Activated naive CD8-positive, alpha-beta T cell treated with anti-CD3 and anti-CD28 coated beads, Interleukin-2, amount 10 ng/mL, durations not matched to agents 7 days and 5 days (primary cell): ENCODE results near the gene HECW1. TPM values are rescaled to one million over a fixed set of nuclear protein-coding genes. Genes with fewer than 3 reads are reported as not detected.
"Not testable (repeated sequence)": the region's sequence is repeated elsewhere in the genome, so short reads cannot be mapped to it uniquely, and the experiment has no call there.

Experiments used
- ATAC-seq: fragments of 150-1000 bp; cut with Tn5 transposase; one replicate; pipeline ENCODE4 v1.10.0; 2021; ENCODE audit warnings: low read depth, moderate library complexity
- POLR2A ChIA-PET: fragments of 350-600 bp; sonication (Branson Sonifier 250); formaldehyde crosslinking; loops from one replicate; lab custom pipeline; 2021; ENCODE audit warnings: antibody characterized with exemption; lab: Charles Lee
- DNase-seq: peaks from one replicate; pipeline ENCODE4 v3.0.0; 2021
- H3K27ac Mint-ChIP-seq: one replicate; pipeline ENCODE4 v1.8.0; 2022; ENCODE audit warnings: mild to moderate bottlenecking, mixed read lengths
- H3K27me3 Mint-ChIP-seq: one replicate; pipeline ENCODE4 v1.8.0; 2022; ENCODE audit warnings: mild to moderate bottlenecking, moderate library complexity, mixed read lengths
- H3K36me3 Mint-ChIP-seq: one replicate; pipeline ENCODE4 v1.8.0; 2021; ENCODE audit warnings: mild to moderate bottlenecking, mixed read lengths
- H3K4me1 Mint-ChIP-seq: one replicate; pipeline ENCODE4 v1.8.0; 2021; ENCODE audit warnings: mixed read lengths
- H3K4me3 Mint-ChIP-seq: one replicate; pipeline ENCODE4 v1.8.0; 2022; ENCODE audit warnings: mild to moderate bottlenecking, moderate library complexity, mixed read lengths
- H3K9me3 Mint-ChIP-seq: one replicate; pipeline ENCODE4 v1.8.0; 2021; ENCODE audit warnings: mixed read lengths
- total RNA-seq, 2 experiments: library from RNA; stranded (reverse); gene quantifications; one replicate each; pipeline ENCODE4 v1.2.3, GENCODE V29; 2021

HECW1 gene
- total RNA-seq, 2 experiments from 2014 or later: not detected

DNA sequence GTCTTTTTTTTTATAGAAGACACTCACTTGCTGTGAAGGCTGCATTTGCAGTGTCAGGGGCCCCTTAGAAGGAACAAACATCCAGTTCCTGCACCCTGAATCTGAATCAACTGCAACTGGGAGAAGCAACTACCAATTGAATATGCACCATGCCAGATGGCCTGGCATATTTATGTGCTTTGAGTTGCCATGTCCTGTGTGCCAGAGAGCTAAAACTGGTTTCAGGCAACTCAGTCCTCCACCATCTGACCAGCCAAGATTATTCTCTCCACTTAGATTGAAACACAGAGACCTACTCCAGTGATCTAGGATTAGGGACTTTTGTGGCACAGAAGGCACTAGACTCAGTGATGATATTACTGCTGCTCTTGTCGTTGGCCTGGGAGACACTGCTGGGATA, 225.4 kb downstream of the HECW1 start:
- H3K9me3 Mint-ChIP-seq: no peaks in the 10 kb centered on the region
- peaks cover 10% of the 10 kb centered on the region for H3K27me3 Mint-ChIP-seq
- no peak for ATAC-seq
- no peak overlapping the region for H3K27ac Mint-ChIP-seq
- H3K4me1 Mint-ChIP-seq: no peaks in the 10 kb centered on the region
- POLR2A ChIA-PET: no interaction called here
- no peak overlapping the region for H3K4me3 Mint-ChIP-seq
- H3K36me3 Mint-ChIP-seq: no peaks in the 10 kb centered on the region
- no peak for DNase-seq

DNA sequence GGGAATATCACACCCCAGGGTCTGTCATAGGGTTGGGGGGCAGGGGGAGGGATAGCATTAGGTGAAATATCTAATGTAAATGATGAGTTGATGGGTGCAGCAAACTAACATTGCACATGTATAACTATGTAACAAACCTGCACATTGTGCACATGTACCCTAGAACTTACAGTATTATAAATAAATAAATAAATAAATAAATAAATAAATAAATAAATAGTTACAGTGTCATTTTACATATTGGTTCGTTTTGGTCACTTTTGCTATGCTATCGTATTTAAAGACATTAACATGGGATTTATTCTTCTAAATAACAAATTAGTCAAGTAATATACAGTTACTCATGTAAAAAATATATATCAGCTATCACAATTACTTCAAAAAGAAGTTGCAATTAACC, 228.7 kb downstream of the HECW1 start:
- DNase-seq (no peak), ATAC-seq (no peak)
- H3K9me3 Mint-ChIP-seq: peaks cover 1% of the 10 kb centered on the region
- H3K36me3 Mint-ChIP-seq: no peaks in the 10 kb centered on the region
- no peaks in the 10 kb centered on the region for H3K4me1 Mint-ChIP-seq
- H3K27ac Mint-ChIP-seq: no peak overlapping the region
- H3K27me3 Mint-ChIP-seq: peaks cover 16% of the 10 kb centered on the region
- POLR2A ChIA-PET: no interaction called here
- no peak overlapping the region for H3K4me3 Mint-ChIP-seq

DNA sequence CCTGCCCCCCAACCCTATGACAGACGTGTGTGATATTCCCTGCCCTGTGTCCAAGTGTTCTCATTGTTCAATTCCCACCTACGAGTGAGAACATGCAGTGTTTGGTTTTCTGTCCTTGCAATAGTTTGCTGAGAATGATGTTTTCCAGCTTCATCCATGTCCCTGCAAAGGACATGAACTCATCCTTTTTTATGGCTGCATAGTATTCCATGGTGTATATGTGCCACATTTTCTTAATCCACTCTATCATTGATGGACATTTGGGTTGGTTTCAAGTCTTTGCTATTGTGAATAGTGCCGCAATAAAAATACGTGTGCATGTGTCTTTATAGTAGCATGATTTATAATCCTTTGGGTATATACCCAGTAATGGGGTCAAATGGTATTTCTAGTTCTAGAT, 231.0 kb downstream of the HECW1 start:
- POLR2A ChIA-PET, H3K36me3 Mint-ChIP-seq, H3K27ac Mint-ChIP-seq, H3K4me1 Mint-ChIP-seq, DNase-seq, H3K9me3 Mint-ChIP-seq, H3K4me3 Mint-ChIP-seq, ATAC-seq: not testable (repeated sequence)
- H3K27me3 Mint-ChIP-seq: peaks cover 22% of the 10 kb centered on the region

DNA sequence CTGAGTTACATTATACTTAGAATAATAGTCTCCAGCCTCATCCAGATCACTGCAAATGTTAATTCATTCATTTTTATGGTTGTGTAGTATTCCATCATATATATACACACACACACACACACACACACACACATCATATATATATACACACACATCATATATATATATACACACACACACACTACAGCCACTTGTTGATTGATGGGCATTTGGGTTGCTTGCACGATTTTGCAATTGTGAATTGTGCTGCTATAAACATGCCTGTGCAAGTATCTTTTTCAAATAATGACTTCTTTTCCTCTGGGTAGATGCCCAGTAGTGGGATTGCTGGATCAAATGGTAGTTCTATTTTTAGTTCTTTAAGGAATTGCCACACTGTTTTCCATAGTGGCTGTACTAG, 233.2 kb downstream of the HECW1 start:
- ATAC-seq, H3K27ac Mint-ChIP-seq, H3K36me3 Mint-ChIP-seq, POLR2A ChIA-PET, DNase-seq, H3K4me1 Mint-ChIP-seq, H3K4me3 Mint-ChIP-seq, H3K9me3 Mint-ChIP-seq: not testable (repeated sequence)
- peaks cover 25% of the 10 kb centered on the region for H3K27me3 Mint-ChIP-seq

DNA sequence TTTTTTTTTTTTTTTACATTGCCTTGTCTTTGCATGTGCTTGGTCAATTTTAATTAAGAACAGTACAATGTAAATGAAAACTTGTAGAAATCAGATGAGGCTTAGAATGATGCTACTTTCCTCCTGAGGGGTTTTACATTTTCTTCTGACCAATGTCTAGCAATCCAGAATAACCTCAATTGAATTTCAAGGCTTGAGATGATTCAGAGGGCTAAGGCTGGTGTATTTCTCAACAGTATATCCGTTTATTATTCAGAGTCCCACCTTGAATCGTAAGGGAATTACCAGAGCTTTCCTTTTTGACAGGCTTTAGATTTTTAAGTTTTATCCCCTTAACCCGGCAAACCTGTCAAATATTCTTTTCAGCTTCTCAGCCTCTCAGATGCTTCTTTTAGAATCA, 239.2 kb downstream of the HECW1 start:
- DNase-seq: no peak
- Mint-ChIP-seq H3K27ac (no peak overlapping the region), H3K9me3 (peaks cover 10% of the 10 kb centered on the region), H3K36me3 (no peaks in the 10 kb centered on the region), H3K4me1 (no peaks in the 10 kb centered on the region), H3K4me3 (no peak overlapping the region), H3K27me3 (peaks cover 21% of the 10 kb centered on the region)
- ATAC-seq: no peak
- POLR2A ChIA-PET: no interaction called here

DNA sequence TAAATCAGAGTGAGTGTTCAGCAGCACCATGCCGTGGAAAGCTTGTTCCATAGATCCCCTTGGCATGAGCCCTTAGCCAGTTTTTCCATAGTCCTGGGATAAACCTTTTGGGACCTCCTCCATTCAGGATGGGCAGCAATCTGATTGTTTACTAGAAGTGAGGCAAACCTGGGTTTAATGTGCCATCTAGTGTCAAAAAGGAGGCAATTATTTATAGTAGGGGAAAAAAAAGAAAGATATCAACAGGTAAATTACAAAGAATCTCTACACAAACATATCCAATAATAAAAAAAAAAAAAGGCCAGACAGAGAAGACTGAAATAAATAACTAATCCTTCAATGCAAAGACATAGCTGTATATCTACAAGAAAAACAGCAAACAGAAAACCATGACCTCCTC, 241.5 kb downstream of the HECW1 start:
- H3K36me3 Mint-ChIP-seq: no peaks in the 10 kb centered on the region
- no peaks in the 10 kb centered on the region for H3K4me1 Mint-ChIP-seq
- H3K9me3 Mint-ChIP-seq: peaks cover 10% of the 10 kb centered on the region
- ATAC-seq (no peak), DNase-seq (no peak)
- peaks cover 12% of the 10 kb centered on the region for H3K27me3 Mint-ChIP-seq
- H3K27ac Mint-ChIP-seq: no peak overlapping the region
- no peak overlapping the region for H3K4me3 Mint-ChIP-seq
- POLR2A ChIA-PET: no interaction called here

DNA sequence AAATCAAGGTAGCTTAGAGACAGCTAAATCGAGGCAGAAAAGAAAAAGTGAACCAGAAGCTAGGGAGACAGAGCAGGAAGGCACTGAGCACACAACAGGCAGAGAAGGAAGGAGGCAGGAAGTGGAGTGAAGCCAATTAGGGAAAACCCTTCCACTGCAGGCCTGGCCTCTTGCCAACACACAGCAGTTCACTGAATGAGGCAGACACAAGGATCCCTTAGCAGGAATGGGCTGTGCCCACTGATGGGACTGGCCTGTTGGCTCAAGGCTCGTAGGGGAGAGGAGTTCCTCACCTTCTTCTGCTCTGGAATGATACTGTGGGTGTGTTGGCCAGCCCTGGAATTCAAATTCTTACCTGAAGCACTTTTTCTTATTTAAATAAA, 250.2 kb downstream of the HECW1 start:
- Mint-ChIP-seq H3K27ac (no peak overlapping the region), H3K27me3 (peaks cover 3% of the 10 kb centered on the region), H3K36me3 (no peaks in the 10 kb centered on the region), H3K4me1 (no peaks in the 10 kb centered on the region), H3K9me3 (no peaks in the 10 kb centered on the region), H3K4me3 (no peak overlapping the region)
- POLR2A ChIA-PET: interaction anchor here (0.7 kb wide), 1 partner anchor 107 kb away, joined by 6 read pairs; no protein-coding TSS in a partner anchor
- DNase-seq (no peak), ATAC-seq (no peak)

DNA sequence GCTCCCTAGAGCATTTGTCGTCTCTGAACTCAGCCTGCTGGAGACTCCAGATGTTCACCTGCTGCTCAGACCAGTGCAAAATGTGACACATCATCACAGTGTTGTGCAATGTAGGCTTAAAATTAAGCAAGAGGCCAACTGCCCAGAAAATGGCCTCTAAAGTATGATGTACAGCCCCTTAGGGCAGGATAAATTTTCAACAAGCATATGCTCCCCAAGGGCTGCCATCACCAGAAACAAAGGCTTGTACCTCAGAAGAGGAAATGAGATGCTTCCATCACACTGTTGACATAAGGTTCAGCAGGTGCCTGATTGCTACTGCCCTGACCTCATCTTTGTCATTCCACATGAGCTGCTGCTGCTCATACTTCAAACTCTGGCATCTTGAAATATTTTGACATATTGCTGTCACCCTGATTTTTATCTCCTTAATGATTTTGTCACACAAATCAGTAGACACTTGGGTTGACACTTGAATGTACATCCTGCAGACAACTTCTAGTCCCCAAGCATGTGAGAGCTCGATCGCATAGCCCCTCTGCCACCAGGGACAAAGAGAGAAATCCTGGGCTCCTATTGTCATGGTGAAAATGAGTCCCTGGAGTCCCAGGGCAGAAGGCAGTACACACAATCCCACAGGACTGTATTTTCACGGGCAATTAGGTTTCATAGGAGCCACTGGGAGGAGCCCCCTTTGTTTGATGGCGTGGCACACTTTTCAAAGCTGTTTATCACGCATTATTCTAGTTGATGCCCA, 250.8 kb downstream of the HECW1 start:
- no peak for ATAC-seq
- H3K4me3 Mint-ChIP-seq: no peak overlapping the region

DNA sequence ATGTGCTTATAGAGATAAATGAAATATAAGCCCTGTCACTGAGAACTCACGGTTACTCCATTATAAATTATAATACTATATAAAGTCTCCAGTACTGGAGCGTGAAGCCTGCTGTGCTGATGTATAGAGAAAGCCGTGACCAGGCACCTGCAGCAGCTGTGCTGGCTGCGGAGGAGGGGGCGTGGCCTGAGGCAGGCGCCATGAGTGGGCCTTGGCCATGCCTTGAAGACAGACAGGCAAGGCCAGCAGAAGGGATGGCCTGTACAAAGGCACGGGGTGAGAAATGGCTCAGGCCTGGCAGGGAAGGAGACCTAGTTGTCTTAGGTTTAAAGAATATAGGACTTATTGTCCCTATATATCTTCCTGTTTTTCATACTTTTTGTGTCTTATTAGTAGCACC, 251.9 kb downstream of the HECW1 start:
- Mint-ChIP-seq H3K4me3 (no peak overlapping the region), H3K4me1 (no peaks in the 10 kb centered on the region), H3K36me3 (no peaks in the 10 kb centered on the region), H3K9me3 (no peaks in the 10 kb centered on the region), H3K27ac (no peak overlapping the region), H3K27me3 (peaks cover 6% of the 10 kb centered on the region)
- DNase-seq (no peak), ATAC-seq (no peak)
- POLR2A ChIA-PET: no interaction called here

More for the DNA sequence above, 250.8 kb downstream of the HECW1 start:
- Mint-ChIP-seq H3K36me3 (no peaks in the 10 kb centered on the region), H3K27me3 (peaks cover 6% of the 10 kb centered on the region), H3K4me1 (no peaks in the 10 kb centered on the region), H3K27ac (no peak overlapping the region), H3K9me3 (no peaks in the 10 kb centered on the region)
- POLR2A ChIA-PET: no interaction called here
- DNase-seq: no peak

DNA sequence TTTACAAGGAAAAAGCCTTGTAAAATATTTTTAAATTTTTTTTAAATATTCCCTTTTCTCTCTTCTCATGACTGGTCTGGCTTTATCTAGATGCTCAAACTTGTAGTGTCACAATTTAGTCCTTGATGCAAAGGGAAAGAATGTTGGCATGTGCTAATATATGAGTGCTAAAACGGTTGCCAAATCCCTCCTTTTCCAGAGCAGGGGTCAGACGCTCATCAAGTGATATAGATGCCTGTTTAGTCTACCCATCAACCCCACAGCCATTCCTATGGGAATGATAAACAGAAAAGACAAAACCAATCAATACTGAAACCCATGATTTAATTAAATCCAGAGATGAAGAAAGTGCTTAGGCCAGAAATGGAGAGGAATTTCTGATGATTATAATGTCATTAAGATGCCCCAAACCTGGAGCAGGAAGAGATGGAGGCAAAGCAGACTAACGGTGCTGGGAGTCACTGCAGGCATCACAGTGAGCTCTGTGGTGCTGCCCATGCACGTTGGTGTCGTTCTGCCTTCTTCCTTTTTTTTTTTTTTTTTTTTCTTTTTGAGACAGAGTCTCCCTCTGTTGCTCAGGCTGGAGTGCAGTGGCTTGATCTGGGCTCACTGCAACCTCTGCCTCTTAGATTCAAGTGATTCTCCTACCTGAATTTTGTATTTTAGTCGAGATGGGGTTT, 260.4 kb downstream of the HECW1 start:
- POLR2A ChIA-PET: no interaction called here
- ATAC-seq: no peak
- no peak overlapping the region for H3K4me3 Mint-ChIP-seq

DNA sequence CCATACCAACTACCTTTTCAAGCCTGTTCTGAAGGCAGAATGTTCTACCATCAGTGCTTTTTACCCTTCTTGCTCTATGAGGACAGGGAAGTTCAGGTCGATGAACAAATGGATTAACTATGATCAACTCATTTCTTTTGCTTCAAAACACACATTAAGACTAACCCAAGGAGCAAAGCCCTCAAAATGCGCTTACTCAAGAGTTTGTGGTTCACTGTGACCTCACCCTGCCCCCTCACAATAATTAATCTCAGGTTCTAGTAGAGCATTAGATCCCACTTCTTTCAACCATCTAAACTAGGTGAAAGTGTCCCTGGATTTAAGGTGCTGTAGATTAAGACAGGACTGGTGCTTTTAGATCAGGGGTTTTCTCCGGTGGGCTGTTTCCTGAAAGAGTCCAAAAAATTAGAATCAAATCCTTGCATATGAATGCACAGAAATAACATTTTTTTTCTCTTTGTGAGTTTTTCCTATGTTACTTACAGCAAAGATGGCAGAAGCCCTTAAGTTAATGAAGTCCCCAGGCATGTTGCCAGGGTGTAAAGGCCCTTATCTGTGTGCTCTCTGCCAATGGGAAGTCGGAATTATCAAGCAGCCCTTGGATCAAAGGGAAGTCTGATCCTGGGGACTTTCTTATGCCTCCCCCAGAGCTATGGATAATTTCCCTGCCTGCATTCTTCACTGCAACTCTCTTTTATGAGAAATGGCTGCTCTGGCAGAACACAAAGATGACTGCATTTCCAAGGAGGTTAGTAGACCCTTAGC, 264.9 kb downstream of the HECW1 start:
- Mint-ChIP-seq H3K9me3 (no peaks in the 10 kb centered on the region), H3K27ac (no peak overlapping the region), H3K4me3 (no peak overlapping the region), H3K4me1 (no peaks in the 10 kb centered on the region), H3K27me3 (peaks cover 10% of the 10 kb centered on the region), H3K36me3 (no peaks in the 10 kb centered on the region)
- DNase-seq (no peak), ATAC-seq (no peak)
- POLR2A ChIA-PET: no interaction called here

More for the DNA sequence above, 260.4 kb downstream of the HECW1 start:
- H3K4me1 Mint-ChIP-seq: no peaks in the 10 kb centered on the region
- H3K36me3 Mint-ChIP-seq: no peaks in the 10 kb centered on the region
- H3K9me3 Mint-ChIP-seq: no peaks in the 10 kb centered on the region
- H3K27me3 Mint-ChIP-seq: peaks cover 10% of the 10 kb centered on the region
- DNase-seq: no peak
- no peak overlapping the region for H3K27ac Mint-ChIP-seq

DNA sequence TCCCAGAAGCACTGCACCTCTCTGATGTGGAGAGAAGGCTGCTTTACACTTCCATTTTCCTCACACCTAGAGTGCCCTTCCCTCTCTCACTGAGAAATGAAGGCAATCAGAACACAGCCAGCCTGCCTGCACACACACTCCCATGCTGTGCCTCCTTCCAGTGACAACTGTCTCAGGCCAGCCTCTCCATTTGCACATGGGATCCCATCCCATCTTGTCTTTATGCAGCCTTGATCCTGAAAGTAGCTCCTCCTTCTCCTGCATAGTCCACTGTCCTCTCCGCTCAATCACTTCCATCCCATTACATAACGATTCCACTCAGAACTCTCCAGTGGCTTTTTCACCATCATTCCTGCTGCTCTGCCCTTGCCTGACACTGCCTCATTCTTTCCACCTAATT, 266.8 kb downstream of the HECW1 start:
- no peak overlapping the region for H3K4me3 Mint-ChIP-seq
- POLR2A ChIA-PET: no interaction called here
- no peak for ATAC-seq
- no peak for DNase-seq
- no peaks in the 10 kb centered on the region for H3K4me1 Mint-ChIP-seq
- no peaks in the 10 kb centered on the region for H3K36me3 Mint-ChIP-seq
- H3K27me3 Mint-ChIP-seq: peaks cover 4% of the 10 kb centered on the region
- no peak overlapping the region for H3K27ac Mint-ChIP-seq
- H3K9me3 Mint-ChIP-seq: no peaks in the 10 kb centered on the region

DNA sequence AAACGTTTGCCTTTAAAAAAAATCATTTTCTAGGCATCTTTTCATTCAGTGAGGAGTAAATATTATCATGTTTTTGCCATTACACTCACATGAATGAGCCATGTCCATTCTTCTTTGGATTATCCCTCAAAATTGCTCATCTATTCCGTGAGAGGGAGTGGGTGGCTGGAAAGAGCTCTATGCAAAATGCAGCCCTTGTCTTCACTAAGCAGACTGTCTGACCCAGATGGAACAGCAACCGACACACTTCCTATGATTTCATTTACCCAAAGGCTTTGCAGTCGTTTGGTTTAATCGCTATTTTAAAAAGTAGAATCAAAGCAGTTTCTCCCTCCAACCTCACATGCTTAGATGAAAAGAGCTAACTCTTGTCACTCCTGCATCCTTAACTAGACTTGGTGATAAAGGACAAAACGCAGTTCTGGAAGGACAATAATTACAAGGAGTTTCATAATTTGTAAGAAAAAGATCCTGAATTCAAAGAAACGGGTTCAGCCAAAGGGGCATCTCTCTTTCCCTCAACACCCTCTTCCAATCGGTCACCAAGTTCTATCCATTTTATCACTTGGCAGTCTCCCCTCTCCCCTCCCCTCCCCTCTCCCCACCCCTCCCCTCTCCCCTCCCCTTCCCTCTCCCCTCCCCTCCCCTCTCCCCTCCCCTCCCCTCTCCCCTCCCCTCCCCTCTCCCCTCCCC, 272.3 kb downstream of the HECW1 start:
- POLR2A ChIA-PET: no interaction called here
- ATAC-seq (no peak), DNase-seq (no peak)
- H3K9me3 Mint-ChIP-seq: peaks cover 3% of the 10 kb centered on the region
- peaks cover 5% of the 10 kb centered on the region for H3K4me1 Mint-ChIP-seq
- H3K27ac Mint-ChIP-seq: no peak overlapping the region
- peaks cover 2% of the 10 kb centered on the region for H3K27me3 Mint-ChIP-seq
- H3K4me3 Mint-ChIP-seq: no peak overlapping the region
- H3K36me3 Mint-ChIP-seq: peaks cover 1% of the 10 kb centered on the region
